NCI-H748 treated with DMSO at 0.1 percent for 48 hours (cell line): ENCODE data around the gene HLX.

ENCODE experiments used
- DNase-seq: peaks from one replicate; lab custom pipeline; 2025; lab: John Stamatoyannopoulos, UW

The HLX gene, protein sequence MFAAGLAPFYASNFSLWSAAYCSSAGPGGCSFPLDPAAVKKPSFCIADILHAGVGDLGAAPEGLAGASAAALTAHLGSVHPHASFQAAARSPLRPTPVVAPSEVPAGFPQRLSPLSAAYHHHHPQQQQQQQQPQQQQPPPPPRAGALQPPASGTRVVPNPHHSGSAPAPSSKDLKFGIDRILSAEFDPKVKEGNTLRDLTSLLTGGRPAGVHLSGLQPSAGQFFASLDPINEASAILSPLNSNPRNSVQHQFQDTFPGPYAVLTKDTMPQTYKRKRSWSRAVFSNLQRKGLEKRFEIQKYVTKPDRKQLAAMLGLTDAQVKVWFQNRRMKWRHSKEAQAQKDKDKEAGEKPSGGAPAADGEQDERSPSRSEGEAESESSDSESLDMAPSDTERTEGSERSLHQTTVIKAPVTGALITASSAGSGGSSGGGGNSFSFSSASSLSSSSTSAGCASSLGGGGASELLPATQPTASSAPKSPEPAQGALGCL

DNA sequence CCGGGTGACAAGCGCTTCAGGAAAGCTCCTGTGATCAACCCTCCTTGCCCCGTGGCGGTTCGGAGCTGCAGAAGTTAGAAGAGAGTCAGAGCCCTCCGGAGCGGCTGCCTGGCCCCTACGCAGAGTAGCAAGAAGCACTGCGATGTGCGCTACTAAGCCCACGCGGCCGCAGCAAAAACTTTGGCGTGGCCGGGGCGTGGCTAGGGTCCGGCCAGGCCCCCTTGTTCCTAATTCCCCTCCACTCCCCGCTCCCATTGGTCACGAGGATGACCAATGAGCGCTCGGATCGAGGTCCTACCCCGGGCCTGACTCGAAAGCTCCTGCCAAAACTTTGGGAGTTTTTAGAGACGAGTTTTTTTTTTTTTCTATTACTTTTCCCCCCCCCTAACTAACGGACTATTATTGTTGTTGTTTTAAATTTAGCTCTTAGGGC is at the start of gene HLX:
TSS of gene HLX (plus strand) at position 368 of the 433 bp plus-strand sequence. CDS start 415 bp downstream, outside the sequence.
- DNase-seq: no peak

DNA sequence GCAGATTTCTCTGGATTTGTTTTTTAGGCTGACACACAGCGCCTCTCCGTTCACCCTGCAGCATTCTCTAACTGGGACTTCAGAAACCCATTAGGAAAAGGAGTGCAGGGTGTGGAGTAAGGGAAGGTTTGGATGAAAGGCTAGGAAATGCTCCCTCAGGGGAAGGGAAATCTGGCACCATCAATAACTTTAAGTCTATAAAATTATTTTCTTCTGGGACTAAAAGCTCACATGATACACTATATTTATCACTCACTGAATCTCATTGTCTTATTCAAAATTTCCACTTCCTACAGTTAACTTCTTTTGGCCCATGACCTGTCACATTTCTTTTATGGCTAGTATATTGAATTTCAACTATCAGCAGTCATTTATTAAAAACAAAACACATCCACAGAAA is 45.8 kb upstream of the HLX start:
- no peak for DNase-seq

GRCh38 chr1:220834155-220834870 is 44.9 kb upstream of the HLX start:
- DNase-seq: no peak

DNA sequence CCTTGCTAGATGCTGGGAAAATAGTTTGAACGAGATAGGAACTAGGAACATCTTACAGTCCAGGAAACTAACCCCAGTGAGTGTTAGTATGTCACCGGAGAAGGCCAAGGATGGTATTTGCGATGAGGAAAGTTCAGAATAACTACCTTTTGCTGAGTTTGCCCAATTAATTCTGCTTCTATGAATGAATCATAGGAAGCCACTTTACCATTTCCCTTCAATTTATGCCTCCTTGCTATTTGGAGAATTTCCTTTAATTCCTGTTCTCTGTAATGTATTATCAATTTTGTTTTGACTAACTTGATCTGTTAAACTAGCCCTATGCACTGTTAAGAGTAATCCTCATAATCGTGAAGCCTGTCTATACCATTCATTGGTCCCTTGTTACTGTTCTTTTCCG is 40.7 kb upstream of the HLX start:
- no peak for DNase-seq

DNA sequence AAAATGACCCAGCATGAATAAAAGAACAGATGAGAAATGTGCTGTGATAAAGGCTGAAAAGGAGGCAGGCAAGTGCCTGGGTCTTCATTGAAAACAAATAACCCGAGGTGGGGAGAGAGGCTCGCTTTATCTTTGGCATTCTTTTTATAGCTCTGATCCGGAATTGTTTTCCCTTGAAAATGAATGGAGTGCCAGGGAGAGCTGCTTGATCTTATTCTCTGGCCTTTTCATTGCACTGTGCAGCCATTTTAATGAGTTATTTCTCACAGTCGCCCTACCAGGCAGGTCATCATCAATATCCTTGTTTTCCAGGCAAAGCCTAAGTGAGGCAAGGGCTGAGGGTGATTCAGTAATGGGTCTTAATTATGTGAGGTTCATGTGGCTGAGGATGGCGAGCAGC is 39.8 kb upstream of the HLX start:
- no peak for DNase-seq

- no peak for DNase-seq
Measured at GRCh38 chr1:220841293-220841692, 38.0 kb upstream of the HLX start.

DNA sequence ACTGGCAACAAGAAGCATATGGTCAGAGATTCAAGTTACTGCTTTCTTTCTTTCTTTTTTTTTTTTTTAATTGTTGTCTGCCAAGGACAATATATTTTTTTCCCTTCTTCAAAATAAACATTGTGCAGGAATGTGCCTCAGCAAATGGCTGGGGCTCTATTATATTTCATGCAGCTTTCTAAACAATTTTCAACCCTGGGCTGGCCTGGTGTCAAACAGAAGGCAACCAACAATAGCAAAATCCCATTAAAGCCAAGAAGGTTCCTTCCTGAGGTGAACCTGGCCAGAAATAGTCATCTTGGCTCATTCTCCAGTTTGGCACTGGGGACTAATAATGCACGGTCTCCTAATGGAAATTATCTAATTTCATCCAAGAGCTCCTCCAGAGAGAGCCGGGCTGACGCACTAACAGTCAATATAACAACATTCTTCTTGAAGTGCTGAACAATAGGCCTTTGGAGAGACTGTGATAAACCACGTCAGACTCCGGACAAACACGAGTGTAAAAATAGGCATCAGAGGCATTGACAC is 35.7 kb upstream of the HLX start:
- no peak for DNase-seq

- no peak for DNase-seq
Measured at GRCh38 chr1:220852408-220852807, 26.8 kb upstream of the HLX start.

DNA sequence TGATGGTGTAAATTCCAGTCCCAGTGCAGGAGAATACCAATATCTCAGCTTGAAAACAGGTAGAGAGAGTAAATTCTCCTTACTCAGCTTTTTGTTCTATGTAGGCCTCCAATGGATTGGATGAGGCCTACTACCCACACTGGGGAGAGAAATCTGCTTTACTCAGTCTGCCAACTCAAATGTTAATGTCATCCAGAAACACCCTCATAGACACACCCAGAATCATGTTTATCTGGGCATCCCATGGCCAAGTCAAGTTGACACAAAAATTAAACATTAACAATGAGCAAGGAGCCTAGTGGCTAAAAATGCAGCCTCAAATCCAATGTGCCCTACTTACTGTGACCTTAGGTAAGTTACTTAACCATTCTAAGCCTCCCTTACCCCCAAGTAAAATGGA is 6.9 kb upstream of the HLX start:
- no peak for DNase-seq

DNA sequence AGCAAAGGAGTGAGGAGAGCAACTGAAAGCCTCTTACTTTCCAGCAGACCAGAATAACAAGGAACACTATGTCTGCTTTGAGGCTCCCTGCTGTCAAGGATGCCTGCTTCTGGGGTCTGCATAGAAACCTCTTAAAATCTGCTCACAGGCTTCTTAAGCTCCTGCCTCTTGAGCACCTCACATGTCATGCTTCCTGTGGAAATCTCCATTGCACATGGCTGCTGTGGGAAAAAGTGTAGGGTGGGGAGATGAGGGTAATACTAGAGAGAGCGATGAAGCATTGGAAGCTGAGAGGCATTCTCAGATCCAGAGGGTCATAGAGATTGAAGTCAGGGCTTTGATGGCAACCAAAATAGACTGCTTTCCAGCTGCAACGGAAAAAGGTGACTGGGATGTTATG is 6.2 kb upstream of the HLX start:
- DNase-seq: no peak

DNA sequence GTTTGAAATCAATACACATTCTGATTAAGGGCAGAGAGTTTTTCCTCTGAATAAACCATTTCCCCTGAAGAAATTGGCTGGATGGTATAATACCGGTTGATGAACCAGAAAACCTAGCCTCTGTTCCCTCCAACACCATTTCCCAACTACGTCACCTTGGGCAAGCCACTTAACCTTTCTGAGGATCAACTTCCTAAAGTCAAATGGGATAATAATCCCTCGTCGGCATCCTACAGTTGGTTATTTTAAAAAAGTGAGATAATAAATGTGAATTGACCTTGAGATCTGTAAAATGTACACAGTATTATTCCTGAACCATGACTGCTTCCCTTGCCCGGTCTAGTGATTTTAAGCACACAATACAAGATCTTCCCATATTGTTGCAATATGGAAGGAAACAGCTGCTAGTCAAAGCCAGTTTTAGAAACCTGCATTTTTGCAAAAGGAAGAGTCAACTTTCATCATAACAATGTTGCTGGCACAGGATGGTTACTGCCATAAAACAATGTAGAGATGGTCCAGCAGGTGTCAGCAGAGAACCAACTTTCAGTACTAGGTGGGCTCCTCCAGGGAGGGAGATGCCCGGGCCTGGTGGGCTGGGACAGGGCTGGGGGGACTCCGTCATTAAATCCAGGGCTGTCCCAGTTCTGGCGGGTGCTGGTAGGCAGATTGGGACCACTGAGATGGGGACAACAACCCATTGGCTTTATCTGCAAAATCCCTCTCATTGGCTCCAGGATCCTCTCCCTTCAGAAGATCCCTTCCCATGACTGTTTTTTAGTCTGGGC is 5.2 kb upstream of the HLX start:
- DNase-seq: peak; percentile 11

GRCh38 chr1:220875260-220875659 is 4.0 kb upstream of the HLX start:
- DNase-seq: no peak

- no peak for DNase-seq
Measured at GRCh38 chr1:220876511-220877376, 2.5 kb upstream of the HLX start.

GRCh38 chr1:220877377-220878095 is 1.7 kb upstream of the HLX start:
- no peak for DNase-seq

DNA sequence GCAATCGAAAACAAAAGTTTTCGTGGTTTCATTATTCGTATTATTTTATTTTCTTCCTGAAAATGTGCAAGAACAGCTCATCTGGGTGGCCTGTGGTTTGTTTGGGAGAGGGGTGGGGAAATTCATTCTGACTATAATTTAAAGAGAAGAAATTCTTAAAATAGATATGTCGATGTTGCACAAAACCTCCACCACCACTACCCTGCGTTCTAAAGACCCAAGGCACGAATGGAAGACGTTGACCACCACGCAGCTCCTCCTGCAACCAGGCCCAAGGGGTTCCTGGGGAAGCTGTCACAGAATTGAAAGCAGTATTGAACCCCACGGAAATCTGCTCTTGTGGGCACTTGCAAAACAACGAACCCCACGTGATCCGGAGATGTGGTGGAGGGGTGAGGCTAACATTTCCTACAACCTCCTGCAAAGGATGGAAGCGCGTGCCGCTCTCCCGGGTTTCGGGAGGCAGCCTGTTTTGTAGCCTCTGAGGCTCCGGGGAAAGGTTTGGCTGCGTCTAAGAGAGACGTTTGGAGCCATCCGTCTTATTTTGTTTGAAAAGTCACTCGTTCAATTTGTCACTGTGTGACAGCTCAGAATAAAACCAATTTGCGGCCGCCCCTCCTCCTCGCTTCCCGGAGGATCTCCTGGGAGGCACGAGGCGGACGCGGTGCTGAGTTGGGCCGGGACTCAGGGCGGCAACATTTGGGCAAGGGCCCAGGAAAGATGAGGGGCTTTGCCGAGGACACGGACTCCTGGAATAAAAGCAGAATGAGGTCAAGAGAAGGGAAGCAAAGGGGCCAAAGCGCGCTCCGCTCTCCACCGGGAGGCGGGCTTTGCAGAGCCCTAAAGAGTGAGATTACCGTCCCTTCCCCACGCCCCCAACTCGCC is 810 bp upstream of the HLX start:
- no peak for DNase-seq

DNA sequence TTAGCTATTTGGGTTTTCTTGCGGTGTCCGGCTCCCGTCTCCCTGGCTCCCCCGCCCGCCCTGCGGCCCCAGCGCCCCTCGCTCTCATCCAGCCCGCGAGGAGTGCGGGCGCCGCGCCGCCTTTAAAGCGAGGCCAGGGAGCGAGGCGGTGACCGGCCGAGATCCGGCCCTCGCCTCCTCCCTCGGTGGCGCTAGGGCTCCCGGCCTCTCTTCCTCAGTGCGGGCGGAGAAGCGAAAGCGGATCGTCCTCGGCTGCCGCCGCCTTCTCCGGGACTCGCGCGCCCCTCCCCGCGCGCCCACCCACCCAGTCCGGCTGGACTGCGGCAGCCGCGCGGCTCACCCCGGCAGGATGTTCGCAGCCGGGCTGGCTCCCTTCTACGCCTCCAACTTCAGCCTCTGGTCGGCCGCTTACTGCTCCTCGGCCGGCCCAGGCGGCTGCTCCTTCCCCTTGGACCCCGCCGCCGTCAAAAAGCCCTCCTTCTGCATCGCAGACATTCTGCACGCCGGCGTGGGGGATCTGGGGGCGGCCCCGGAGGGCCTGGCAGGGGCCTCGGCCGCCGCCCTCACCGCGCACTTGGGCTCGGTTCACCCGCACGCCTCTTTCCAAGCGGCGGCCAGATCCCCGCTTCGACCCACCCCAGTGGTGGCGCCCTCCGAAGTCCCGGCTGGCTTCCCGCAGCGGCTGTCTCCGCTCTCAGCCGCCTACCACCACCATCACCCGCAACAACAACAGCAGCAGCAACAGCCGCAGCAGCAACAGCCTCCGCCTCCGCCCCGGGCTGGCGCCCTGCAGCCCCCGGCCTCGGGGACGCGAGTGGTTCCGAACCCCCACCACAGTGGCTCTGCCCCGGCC is 492 bp downstream of the HLX start:
- no peak for DNase-seq

DNA sequence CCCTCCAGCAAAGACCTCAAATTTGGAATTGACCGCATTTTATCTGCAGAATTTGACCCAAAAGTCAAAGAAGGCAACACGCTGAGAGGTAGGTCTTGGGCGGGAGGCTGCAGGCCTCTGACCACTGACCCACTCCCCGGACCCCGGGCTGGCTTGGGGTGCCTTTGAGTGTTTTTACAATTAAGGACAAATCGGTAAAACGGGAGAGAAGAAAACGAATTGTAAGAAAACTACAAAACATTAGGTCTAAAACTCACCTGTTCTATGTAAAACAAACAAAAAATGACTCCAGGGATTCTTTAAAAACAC is 1.1 kb downstream of the HLX start:
- DNase-seq: no peak

DNA sequence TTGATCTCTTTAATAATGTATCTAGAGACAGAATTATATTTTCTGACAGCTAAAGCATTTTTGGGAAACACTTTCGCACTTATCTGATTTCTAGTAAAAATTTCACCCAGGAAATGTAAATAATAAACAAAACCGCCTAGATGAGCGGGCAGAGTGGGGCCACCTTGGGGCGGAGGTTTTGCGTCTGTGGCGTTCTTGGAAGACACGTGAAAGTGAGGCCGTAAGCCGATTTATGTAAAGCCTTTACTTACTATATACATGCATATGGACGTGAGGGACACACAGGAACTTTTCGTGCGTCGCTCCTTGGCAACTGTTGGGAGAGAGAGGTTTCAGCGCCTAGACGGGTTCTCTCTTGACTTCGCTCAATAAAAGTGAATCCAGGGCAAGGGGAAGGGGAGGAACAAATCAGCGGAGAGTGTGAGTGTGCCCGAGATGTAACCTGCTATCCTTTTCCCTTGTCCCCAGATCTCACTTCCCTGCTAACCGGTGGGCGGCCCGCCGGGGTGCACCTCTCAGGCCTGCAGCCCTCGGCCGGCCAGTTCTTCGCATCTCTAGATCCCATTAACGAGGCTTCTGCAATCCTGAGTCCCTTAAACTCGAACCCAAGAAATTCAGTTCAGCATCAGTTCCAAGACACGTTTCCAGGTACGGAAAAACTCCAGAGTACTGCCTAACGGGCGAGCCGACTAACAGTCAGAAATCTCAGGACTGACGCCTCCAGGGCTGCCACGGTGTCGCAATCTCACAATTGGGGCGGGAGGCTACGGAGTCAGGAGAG is 1.7 kb downstream of the HLX start:
- no peak for DNase-seq
